BJ (cell line): ENCODE data around the gene NRP1. TPM values are rescaled to one million over a fixed set of nuclear protein-coding genes. Genes with fewer than 3 reads are reported as not detected.

ENCODE experiments used
- CTCF ChIA-PET: fragments of 350-600 bp; formaldehyde crosslinking; extraction: SDS; loops from one replicate; lab custom pipeline; 2021; ENCODE audit warnings: antibody characterized with exemption, inconsistent platforms; lab: Yijun Ruan, JAX
- POLR2A ChIA-PET: fragments of 300-600 bp; sonication (Branson Sonifier 250); formaldehyde crosslinking; extraction: SDS; loops from one replicate; lab custom pipeline; 2021; ENCODE audit warnings: antibody characterized with exemption; lab: Charles Lee
- DNase-seq: peaks from one replicate; pipeline ENCODE4 v3.0.0-alpha.2; 2011; ENCODE audit warnings: low read depth
- H3K27me3 ChIP-seq: 2 replicates; pipeline ENCODE4 v1.6.0; 2011; ENCODE audit warnings: low read length; ENCODE audit not compliant: control insufficient read depth, insufficient read depth
- H3K36me3 ChIP-seq: 2 replicates; pipeline ENCODE4 v1.5.1; 2011; ENCODE audit warnings: low read length; ENCODE audit not compliant: control insufficient read depth, insufficient read depth
- H3K4me3 ChIP-seq: 2 replicates; pipeline ENCODE4 v1.5.1; 2011; ENCODE audit warnings: low read depth, mild to moderate bottlenecking, control low read depth, low read length
- CTCF ChIP-seq: IDR thresholded peaks from 2 replicates; pipeline ENCODE4 v1.5.1; 2011; ENCODE audit warnings: low read depth, mild to moderate bottlenecking, control low read depth, inconsistent platforms, low read length, moderate library complexity; ENCODE audit not compliant: insufficient read depth
- polyA plus RNA-seq: library from polyadenylated mRNA; depleted of rRNA; stranded (reverse); fragments of >200 nt; gene quantifications from 2 replicates; pipeline ENCODE4 v1.2.3, GENCODE V29; 2011

Gene NRP1
- polyA plus RNA-seq, 1 experiment = 141 TPM

GRCh38 chr10:33252324-33252723, 82.1 kb downstream of the NRP1 start:
- Histone ChIP-seq H3K36me3 (peaks cover 20% of the 10 kb centered on the region), H3K27me3 (no peaks in the 10 kb centered on the region), H3K4me3 (no peak overlapping the region)
- DNase-seq = no peak
- TF ChIP-seq CTCF = no peak
- POLR2A ChIA-PET = no interaction called here
- CTCF ChIA-PET = no interaction called here

GRCh38 chr10:33249659-33250345, 84.7 kb downstream of the NRP1 start:
- no peak for DNase-seq
- no peak for TF ChIP-seq CTCF
- ChIA-PET CTCF (interaction anchor here (1.1 to 1.2 kb wide), 2 partner anchors 56 to 133 kb away, joined by 3 to 4 read pairs; no protein-coding TSS in a partner anchor), POLR2A (interaction anchor here (0.5 to 0.7 kb wide), 3 partner anchors 22 to 1807 kb away, joined by 3 to 4 read pairs (median 4); no protein-coding TSS in a partner anchor)
- H3K27me3 ChIP-seq = no peaks in the 10 kb centered on the region
- H3K4me3 ChIP-seq = no peak overlapping the region
- peaks cover 19% of the 10 kb centered on the region for H3K36me3 ChIP-seq

GRCh38 chr10:33249137-33249536, 85.3 kb downstream of the NRP1 start:
- ChIA-PET POLR2A (interaction anchor here (0.5 to 0.7 kb wide), 3 partner anchors 22 to 1808 kb away, joined by 3 to 4 read pairs (median 4); no protein-coding TSS in a partner anchor), CTCF (interaction anchor here (1.2 kb wide), 1 partner anchor 133 kb away, joined by 3 read pairs; no protein-coding TSS in a partner anchor)
- Histone ChIP-seq H3K27me3 (no peaks in the 10 kb centered on the region), H3K4me3 (no peak overlapping the region), H3K36me3 (peaks cover 19% of the 10 kb centered on the region)
- no peak for TF ChIP-seq CTCF
- DNase-seq = no peak

- CTCF ChIA-PET = no interaction called here
Measured at GRCh38 chr10:33248638-33249037, 85.8 kb downstream of the NRP1 start.

More at GRCh38 chr10:33248638-33249037, 85.8 kb downstream of the NRP1 start:
- Histone ChIP-seq H3K4me3 (no peak overlapping the region), H3K27me3 (no peaks in the 10 kb centered on the region), H3K36me3 (peaks cover 15% of the 10 kb centered on the region)
- POLR2A ChIA-PET = no interaction called here
- peak; percentile 74 for DNase-seq
- TF ChIP-seq CTCF = no peak
